SIG-M5 (cell line): Measurements from ENCODE around the gene TRPV3.
"Not testable (repeated sequence)": the region's sequence is repeated elsewhere in the genome, so short reads cannot be mapped to it uniquely, and the experiment has no call there.

Experiments used
- DNase-seq: peaks from one replicate; lab custom pipeline; 2025; lab: John Stamatoyannopoulos, UW

The TRPV3 gene

GRCh38 chr17:3472137-3472536 lies 85.5 kb downstream of the TRPV3 start:
- no peak for DNase-seq

GRCh38 chr17:3471599-3471998 lies 86.0 kb downstream of the TRPV3 start, which contains the start of gene SPATA22:
TSS of gene SPATA22 (minus strand) at chr17:3471819. CDS start at chr17:3469325, 2,494 bp downstream.
- DNase-seq, result no peak

- DNase-seq, result no peak
Observed at GRCh38 chr17:3469529-3469928, 88.1 kb downstream of the TRPV3 start.

GRCh38 chr17:3466355-3466754 lies 91.3 kb downstream of the TRPV3 start:
- DNase-seq, result not testable (repeated sequence)
